ENCODE data around the gene TRIM63. TPM values are rescaled to one million over a fixed set of nuclear protein-coding genes. Genes with fewer than 3 reads are reported as not detected.

TRIM63 gene
- total and polyA plus RNA-seq, 2 of the 8 experiments (the other 6 are each of a cell fraction or from before 2014, with no cell fraction given) = not detected

DNA sequence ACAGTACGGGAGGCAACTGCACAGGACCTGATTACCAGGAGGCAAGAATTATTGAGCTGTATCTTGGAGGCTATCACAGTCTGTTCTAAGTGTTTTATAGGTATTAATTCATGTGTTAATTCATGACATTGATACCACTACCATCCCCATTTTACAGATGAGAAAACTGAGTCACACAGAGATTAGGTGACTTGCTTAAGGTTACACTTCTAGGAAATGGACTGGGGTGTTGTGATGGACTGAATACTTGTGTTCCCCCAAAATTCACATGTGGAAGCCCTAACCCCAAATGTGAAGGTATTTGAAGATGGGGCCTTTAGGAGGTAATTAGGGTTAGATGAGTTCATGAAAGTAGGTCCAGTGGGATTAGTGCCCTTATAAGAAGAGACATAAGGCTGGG lies 10.1 kb upstream of the TRIM63 start:
- no peak overlapping the region for H3K4ac ChIP-seq (replicated peaks; ENCODE audit: insufficient read length, low read depth, low read length)
- H3K9me3 ChIP-seq (ENCODE audit: insufficient read depth in 2 of 2, low read depth in 1 of 2, low read length in 1 of 2) = no peaks in the 10 kb centered on the region
- no peaks in the 10 kb centered on the region for H3K79me1 ChIP-seq (ENCODE audit: low read depth, low read length)
- H3K23me2 ChIP-seq (ENCODE audit: low read depth, low read length) = no peaks in the 10 kb centered on the region
- no peak overlapping the region for H2BK120ac ChIP-seq (replicated peaks; ENCODE audit: low read depth, low read length)
- H3K4me1 ChIP-seq (replicated peaks in 1 of 4; ENCODE audit: control insufficient read depth in 3 of 4, insufficient read depth in 4 of 4, low read length in 3 of 4) = peaks cover 0 to 9% (median 6%) of the 10 kb centered on the region in 4 experiments; a peak in 4 of 7 replicates
- no peak overlapping the region for H3K14ac ChIP-seq (ENCODE audit: insufficient read length)
- H2BK20ac ChIP-seq (ENCODE audit: low read length) = no peak overlapping the region
- no peak overlapping the region for H3K9ac ChIP-seq (replicated peaks in 1 of 4; ENCODE audit: extremely low read depth in 1 of 4, low read depth in 3 of 4, low read length in 3 of 4)
- no peak overlapping the region for H3K4me3 ChIP-seq (ENCODE audit: extremely low read depth in 1 of 4, insufficient read depth in 2 of 4, low read depth in 3 of 4, low read length in 4 of 4)
- POLR2A ChIA-PET (ENCODE audit: partially characterized antibody) = no interaction called here
- H2BK5ac ChIP-seq (ENCODE audit: low read depth, low read length) = no peak overlapping the region
- CTCF ChIA-PET (ENCODE audit: partially characterized antibody) = interaction anchor here (1.6 to 3.1 kb wide), 3 partner anchors 10 to 41 kb away, joined by 3 to 8 read pairs (median 4); no protein-coding TSS in a partner anchor
- no peaks in the 10 kb centered on the region for H3K27me3 ChIP-seq (replicated peaks in 1 of 4; ENCODE audit: control insufficient read depth in 3 of 4, extremely low read depth in 1 of 4, insufficient read depth in 3 of 4, low read length in 3 of 4)
- H4K5ac ChIP-seq (ENCODE audit: insufficient read length, low read depth, low read length) = no peak overlapping the region
- H3K56ac ChIP-seq (replicated peaks; ENCODE audit: insufficient read length, low read depth, low read length) = no peak overlapping the region
- H3K36me3 ChIP-seq (ENCODE audit: control insufficient read depth in 2 of 4, insufficient read depth in 4 of 4, low read length in 3 of 4) = no peaks in the 10 kb centered on the region
- no peak overlapping the region for H4K91ac ChIP-seq (replicated peaks; ENCODE audit: insufficient read length, low read length)
- no peak overlapping the region for H3K18ac ChIP-seq (ENCODE audit: extremely low read depth, low read length)
- FAIRE-seq = no peak
- WGBS, 2 experiments (ENCODE audit: extremely low coverage in 1 of 2, insufficient coverage in 1 of 2, insufficient read length in 1 of 2, insufficient replicate concordance in 2 of 2, low coverage in 1 of 2, low lambda C conversion rate in 2 of 2, missing lambda C conversion rate in 1 of 2) = 87% methylated on average over 1 of the region's 1 CpG; no CpG with 5 or more reads in 1 of the 2 experiments
- H2BK15ac ChIP-seq (ENCODE audit: low read length) = no peak overlapping the region
- TF ChIP-seq, protein P1, sequence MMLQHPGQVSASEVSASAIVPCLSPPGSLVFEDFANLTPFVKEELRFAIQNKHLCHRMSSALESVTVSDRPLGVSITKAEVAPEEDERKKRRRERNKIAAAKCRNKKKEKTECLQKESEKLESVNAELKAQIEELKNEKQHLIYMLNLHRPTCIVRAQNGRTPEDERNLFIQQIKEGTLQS (IDR thresholded peaks at IDR 0.05; ENCODE audit: insufficient read depth, low read depth, low read length) = no peak
- TF ChIP-seq SP4 (IDR thresholded peaks at IDR 0.05; ENCODE audit: low read length) (no peak), TAF7 (optimal IDR thresholded peaks at IDR 0.05; ENCODE audit: borderline replicate concordance, low read depth, low read length) (no peak), ZNF274 (IDR thresholded peaks at IDR 0.05; ENCODE audit: borderline replicate concordance, extremely low read depth, low read length) (no peak), KDM1A (IDR thresholded peaks at IDR 0.05; ENCODE audit: borderline replicate concordance, low read length) (0 out of 2 replicates have a peak, but pooled peaks have one; percentile 32), CHD2 (IDR thresholded peaks at IDR 0.05; ENCODE audit: low read length) (no peak), SP1 (IDR thresholded peaks at IDR 0.05; ENCODE audit: low read depth, low read length) (no peak), SIX5 (IDR thresholded peaks at IDR 0.05; ENCODE audit: low read depth, low read length) (no peak)
- no peak overlapping the region for H2BK12ac ChIP-seq (ENCODE audit: low read depth, low read length)
- no peak overlapping the region for H2AFZ ChIP-seq (ENCODE audit: low read length)
- no peaks in the 10 kb centered on the region for H3K79me2 ChIP-seq (ENCODE audit: control insufficient read depth in 1 of 2, insufficient read depth in 2 of 2, low read length in 2 of 2)
- no peak overlapping the region for H3K27ac ChIP-seq (ENCODE audit: low read depth, low read length)
- no peak overlapping the region for H4K8ac ChIP-seq (ENCODE audit: extremely low read depth, insufficient read depth, low read length)
- no peak overlapping the region for H3K23ac ChIP-seq (ENCODE audit: insufficient read length)
- H4K20me1 ChIP-seq (replicated peaks in 1 of 2; ENCODE audit: control insufficient read depth in 1 of 2, insufficient read depth in 2 of 2, low read length in 2 of 2) = no peaks in the 10 kb centered on the region
- no peak for DNase-seq (ENCODE audit: low read depth in 1 of 2, low spot score in 2 of 2)
- H2AK5ac ChIP-seq (ENCODE audit: low read depth, low read length) = no peak overlapping the region
- no peak overlapping the region for H3K4me2 ChIP-seq (ENCODE audit: insufficient read depth in 1 of 2, low read depth in 2 of 2, low read length in 2 of 2)

Measured in H1 (cell line).